HFF-Myc (cell line): ENCODE results near the gene IL4R.

Experiments
- DNase-seq: peaks from one replicate; pipeline ENCODE4 v3.0.0-alpha.2; 2011; ENCODE audit warnings: low read depth; ENCODE audit errors: extremely low read depth
- H3K4me3 ChIP-seq: replicated peaks from 2 replicates; pipeline ENCODE4 v1.5.1; 2011; ENCODE audit warnings: low read depth, mild to moderate bottlenecking, control low read depth, low read length
- CTCF ChIP-seq: IDR thresholded peaks from 2 replicates; pipeline ENCODE4 v1.5.1; 2012; ENCODE audit warnings: mild to moderate bottlenecking, low read depth, low read length, control low read depth; ENCODE audit errors: missing control alignments

IL4R gene

GRCh38 chr16:27410761-27411160 is 97.0 kb downstream of the IL4R start:
- TF ChIP-seq CTCF, result no peak
- DNase-seq, result no peak
- no peak overlapping the region for H3K4me3 ChIP-seq

- H3K4me3 ChIP-seq, result no peak overlapping the region
- no peak for TF ChIP-seq CTCF
- no peak for DNase-seq
Observed at GRCh38 chr16:27413956-27414355, 100.2 kb downstream of the IL4R start.
